Fibroblast of the aortic adventitia (primary cell): ENCODE measurements around the gene AK5. TPM values are rescaled to one million over a fixed set of nuclear protein-coding genes. Genes with fewer than 3 reads are reported as not detected.

ENCODE experiments used
- DNase-seq: peaks from one replicate; pipeline ENCODE4 v3.0.0-alpha.2; 2010; ENCODE audit warnings: low read depth
- H3K4me3 ChIP-seq: 2 replicates; pipeline ENCODE4 v1.5.1; 2011; ENCODE audit warnings: low read depth, mild to moderate bottlenecking, control low read depth, low read length, moderate library complexity
- CTCF ChIP-seq: IDR thresholded peaks from 2 replicates; pipeline ENCODE4 v1.5.1; 2011; ENCODE audit warnings: mild to moderate bottlenecking, low read length, control low read depth, inconsistent platforms; ENCODE audit not compliant: insufficient read depth
- total RNA-seq: library from RNA; depleted of rRNA; stranded (reverse); fragments of >200 nt; gene quantifications from 2 replicates; pipeline ENCODE4 v1.2.3, GENCODE V29; 2012; ENCODE audit warnings: low replicate concordance

The AK5 gene
- total RNA-seq, 1 donor = 13.5 TPM

DNA sequence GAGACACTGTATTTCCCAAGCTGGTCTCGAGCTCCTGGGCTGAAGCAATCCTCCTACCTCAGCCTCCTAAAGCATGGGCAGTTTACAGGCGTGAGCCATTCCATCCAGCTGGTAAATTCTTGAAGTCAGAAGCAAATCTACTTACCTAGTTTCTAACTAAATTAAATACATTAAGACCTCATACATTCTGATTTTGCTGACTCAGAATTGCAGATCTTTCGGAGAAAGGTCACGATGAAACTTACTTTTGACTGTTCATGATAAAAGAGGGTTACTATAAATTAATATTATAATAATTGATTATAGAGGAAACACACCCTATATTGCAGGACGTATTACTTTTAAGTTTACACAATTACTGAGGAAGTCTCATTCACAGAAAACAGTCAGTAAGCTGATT is 268.3 kb downstream of the AK5 start:
- TF ChIP-seq CTCF = no peak
- H3K4me3 ChIP-seq = no peak overlapping the region
- no peak for DNase-seq

DNA sequence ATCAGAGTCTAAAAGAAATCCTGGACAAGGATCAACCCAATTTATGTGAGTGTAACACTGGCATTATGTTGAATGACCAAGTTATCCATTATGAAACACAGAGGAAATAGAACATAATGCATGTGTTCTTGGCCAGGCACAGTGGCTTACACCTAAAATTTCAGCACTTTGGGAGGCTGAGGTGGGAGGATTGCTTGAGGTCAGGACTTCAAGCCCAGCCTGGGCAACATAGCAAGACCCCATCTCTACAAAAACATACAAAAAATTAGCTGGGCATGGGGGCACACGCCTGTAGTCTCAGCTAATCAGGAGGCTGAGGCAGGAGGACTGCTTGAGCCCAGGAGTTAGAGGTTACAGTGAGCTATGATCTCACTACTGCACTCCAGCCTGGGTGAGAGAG is 270.8 kb downstream of the AK5 start:
- TF ChIP-seq CTCF = no peak

DNA sequence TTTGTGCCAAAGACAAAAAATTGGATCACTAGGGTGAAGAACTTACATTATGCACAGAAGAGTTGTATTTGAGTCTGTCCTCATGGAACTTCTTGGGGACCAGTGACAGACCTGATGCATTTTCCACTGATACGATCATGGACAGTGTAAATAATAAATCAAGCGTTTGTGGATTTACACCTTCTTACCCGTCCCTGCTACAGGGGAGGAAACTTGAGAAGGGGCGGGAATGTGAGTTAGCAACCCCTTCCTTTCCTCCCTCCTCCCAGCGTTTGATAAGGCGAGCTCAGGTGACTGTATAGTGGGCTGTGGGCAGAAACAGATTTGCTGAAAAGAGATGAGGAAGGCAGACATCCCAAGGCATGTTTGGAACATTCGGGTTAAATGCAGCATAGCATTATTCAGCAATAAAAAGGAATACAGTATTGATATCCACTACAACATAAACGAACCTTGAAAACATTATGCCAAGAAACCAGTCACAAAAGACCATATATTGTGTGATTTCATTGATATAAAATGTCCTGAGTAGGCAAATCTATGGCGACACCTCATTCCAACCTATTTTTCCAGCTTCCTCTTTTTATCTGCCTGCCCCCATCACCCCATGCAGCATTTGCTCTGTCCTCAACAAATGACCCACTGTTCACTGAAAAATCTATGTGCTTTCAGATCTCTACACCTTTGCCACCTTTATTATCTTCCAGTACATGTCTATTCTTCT is 271.9 kb downstream of the AK5 start:
- no peak for TF ChIP-seq CTCF
- DNase-seq = no peak

More for the DNA sequence above, 270.8 kb downstream of the AK5 start:
- H3K4me3 ChIP-seq = no peak overlapping the region
- no peak for DNase-seq

GRCh38 chr1:77556045-77556444 is 274.2 kb downstream of the AK5 start:
- no peak for DNase-seq
- TF ChIP-seq CTCF = no peak
- H3K4me3 ChIP-seq = no peak overlapping the region

More for the DNA sequence above, 271.9 kb downstream of the AK5 start:
- no peak overlapping the region for H3K4me3 ChIP-seq

DNA sequence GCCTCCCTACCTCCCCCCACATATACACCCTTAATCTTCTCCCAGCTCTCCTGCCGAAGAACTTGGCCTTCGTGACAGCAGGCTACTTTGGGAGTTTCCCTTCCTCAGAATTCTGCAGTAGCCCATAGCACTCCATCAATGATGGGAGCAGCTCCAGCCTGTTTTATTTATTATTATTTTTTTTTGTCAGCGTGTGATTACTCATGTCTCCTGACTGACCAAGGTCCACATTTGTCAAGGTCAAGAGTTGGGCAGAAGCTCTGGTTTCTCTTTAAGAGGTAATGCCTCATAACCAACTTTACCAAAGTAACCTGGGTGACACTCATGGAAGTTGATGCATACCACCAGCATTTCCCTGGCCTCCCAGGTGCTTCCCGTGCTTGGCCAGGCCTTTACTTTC is 275.2 kb downstream of the AK5 start:
- no peak for TF ChIP-seq CTCF
- no peak for DNase-seq
- H3K4me3 ChIP-seq = no peak overlapping the region

- no peak for TF ChIP-seq CTCF
- H3K4me3 ChIP-seq = no peak overlapping the region
- no peak for DNase-seq
Observed at GRCh38 chr1:77558591-77559164, 276.9 kb downstream of the AK5 start.

- no peak overlapping the region for H3K4me3 ChIP-seq
- no peak for DNase-seq
- no peak for TF ChIP-seq CTCF
Observed at GRCh38 chr1:77560741-77561140, 278.9 kb downstream of the AK5 start.
